WTC11 (cell line): Measurements from ENCODE around the gene GLRX. TPM values are rescaled to one million over a fixed set of nuclear protein-coding genes. Genes with fewer than 3 reads are reported as not detected.

Experiments used
- ATAC-seq: fragments of 200-7000 bp; cut with Tn5 transposase; 2 replicates; pipeline ENCODE4 v1.10.0; 2021; ENCODE audit warnings: mild to moderate bottlenecking, moderate library complexity
- CTCF ChIA-PET: fragments of 300-600 bp; sonication (Branson Sonifier 250); formaldehyde crosslinking; loops from one replicate; lab custom pipeline; 2021; ENCODE audit warnings: antibody characterized with exemption; lab: Charles Lee
- POLR2A ChIA-PET: fragments of 350-600 bp; sonication (Branson Sonifier 250); formaldehyde crosslinking; loops from one replicate; lab custom pipeline; 2021; ENCODE audit warnings: antibody characterized with exemption; lab: Charles Lee
- DNase-seq: peaks from one replicate; pipeline ENCODE4 v3.0.0; 2021; ENCODE audit warnings: low spot score
- H3K27ac Mint-ChIP-seq: 2 replicates; pipeline ENCODE4 v1.8.0; 2021; ENCODE audit warnings: mixed read lengths
- H3K27me3 Mint-ChIP-seq: 2 replicates; pipeline ENCODE4 v1.8.0; 2021; ENCODE audit warnings: low read depth, mild to moderate bottlenecking, moderate library complexity, mixed read lengths
- H3K36me3 Mint-ChIP-seq: 2 replicates; pipeline ENCODE4 v1.8.0; 2021; ENCODE audit warnings: mixed read lengths
- H3K4me1 Mint-ChIP-seq: 2 replicates; pipeline ENCODE4 v1.8.0; 2022; ENCODE audit warnings: mixed read lengths
- H3K4me3 Mint-ChIP-seq: 2 replicates; pipeline ENCODE4 v1.8.0; 2021; ENCODE audit warnings: mild to moderate bottlenecking, moderate library complexity, mixed read lengths
- H3K9me3 Mint-ChIP-seq: 2 replicates; pipeline ENCODE4 v1.8.0; 2021; ENCODE audit warnings: mixed read lengths
- EMX1 ChIP-seq: fragments of 250-450 bp; sonication (Bioruptor Pico); IDR thresholded peaks from 2 replicates; pipeline ENCODE4 v1.8.0; 2021; ENCODE audit warnings: mild to moderate bottlenecking
- GRHL2 ChIP-seq: fragments of 250-450 bp; sonication (Bioruptor Pico); IDR thresholded peaks from 2 replicates; pipeline ENCODE4 v1.8.0; 2022; ENCODE audit warnings: mild to moderate bottlenecking, moderate library complexity; ENCODE audit not compliant: insufficient replicate concordance, severe bottlenecking
- NFATC4 ChIP-seq: fragments of 250-450 bp; sonication (Bioruptor Pico); IDR thresholded peaks from 2 replicates; pipeline ENCODE4 v1.9.0; 2021; ENCODE audit warnings: mild to moderate bottlenecking
- NR1H2 ChIP-seq: sonication (generic); formaldehyde crosslinking; IDR thresholded peaks from 2 replicates; pipeline ENCODE4 v1.9.0; 2021; ENCODE audit warnings: mild to moderate bottlenecking, moderate library complexity, missing genetic modification reagents
- SMAD3 ChIP-seq: sonication (generic); formaldehyde crosslinking; IDR thresholded peaks from 2 replicates; pipeline ENCODE4 v1.8.0; 2022; ENCODE audit warnings: missing genetic modification reagents, mild to moderate bottlenecking, borderline replicate concordance
- ZNF263 ChIP-seq: sonication (generic); formaldehyde crosslinking; IDR thresholded peaks from 2 replicates; pipeline ENCODE4 v1.8.1; 2022; ENCODE audit warnings: low read depth, mild to moderate bottlenecking, moderate library complexity, missing genetic modification reagents
- total RNA-seq: library from RNA; stranded (reverse); gene quantifications from 3 replicates; pipeline ENCODE4 v1.2.3, GENCODE V29; 2021
- TF ChIP-seq, protein P1 (sequence below): sonication (generic); formaldehyde crosslinking; IDR thresholded peaks from 2 replicates; pipeline ENCODE4 v1.8.0; 2022; ENCODE audit warnings: mild to moderate bottlenecking, missing genetic modification reagents
- TF ChIP-seq, protein P2 (sequence below): sonication (generic); formaldehyde crosslinking; conservative IDR thresholded peaks from 2 replicates; pipeline ENCODE4 v1.8.1; 2023; ENCODE audit warnings: mild to moderate bottlenecking, low read depth, missing genetic modification reagents, moderate library complexity
- TF ChIP-seq, protein P3 (sequence below): sonication (generic); formaldehyde crosslinking; IDR thresholded peaks from 2 replicates; pipeline ENCODE4 v1.8.1; 2023; ENCODE audit warnings: mild to moderate bottlenecking, missing genetic modification reagents
- TF ChIP-seq, protein P4 (sequence below): sonication (generic); formaldehyde crosslinking; IDR thresholded peaks from 2 replicates; pipeline ENCODE4 v1.8.0; 2023; ENCODE audit warnings: missing genetic modification reagents
- TF ChIP-seq, protein P5 (sequence below): fragments of 250-450 bp; sonication (Bioruptor Pico); IDR thresholded peaks from 2 replicates; pipeline ENCODE4 v1.9.0; 2021; ENCODE audit warnings: mild to moderate bottlenecking
- TF ChIP-seq, protein P6 (sequence below): sonication (generic); formaldehyde crosslinking; IDR thresholded peaks from 2 replicates; pipeline ENCODE4 v1.8.1; 2022; ENCODE audit warnings: missing genetic modification reagents, borderline replicate concordance
- TF ChIP-seq, protein P7 (sequence below): sonication (generic); formaldehyde crosslinking; IDR thresholded peaks from 2 replicates; pipeline ENCODE4 v1.8.1; 2022; ENCODE audit warnings: low read depth, mild to moderate bottlenecking, moderate library complexity, missing genetic modification reagents, borderline replicate concordance

GLRX gene
- total RNA-seq, 1 experiment from 2014 or later = 15.9 TPM

DNA sequence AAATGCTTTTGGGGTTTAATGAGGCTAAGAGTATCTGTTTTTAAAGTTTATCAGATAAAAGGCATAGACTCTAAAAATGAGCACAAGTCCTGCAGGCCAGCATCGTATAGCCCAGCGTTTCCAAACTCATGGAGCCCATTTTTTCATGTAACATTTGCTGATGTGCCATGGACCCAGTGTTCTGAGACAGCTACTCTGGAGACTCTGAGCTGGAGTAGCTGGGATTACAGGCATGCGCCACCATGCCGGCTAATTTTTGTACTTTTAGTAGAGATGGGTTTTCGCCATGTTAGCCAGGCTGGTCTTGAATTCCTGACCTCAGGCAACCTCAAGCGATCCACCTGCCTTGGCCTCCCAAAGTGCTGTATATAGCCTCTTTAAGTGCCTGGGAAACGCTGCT, 15.8 kb downstream of the GLRX start (continued):
- TF ChIP-seq, protein P1, sequence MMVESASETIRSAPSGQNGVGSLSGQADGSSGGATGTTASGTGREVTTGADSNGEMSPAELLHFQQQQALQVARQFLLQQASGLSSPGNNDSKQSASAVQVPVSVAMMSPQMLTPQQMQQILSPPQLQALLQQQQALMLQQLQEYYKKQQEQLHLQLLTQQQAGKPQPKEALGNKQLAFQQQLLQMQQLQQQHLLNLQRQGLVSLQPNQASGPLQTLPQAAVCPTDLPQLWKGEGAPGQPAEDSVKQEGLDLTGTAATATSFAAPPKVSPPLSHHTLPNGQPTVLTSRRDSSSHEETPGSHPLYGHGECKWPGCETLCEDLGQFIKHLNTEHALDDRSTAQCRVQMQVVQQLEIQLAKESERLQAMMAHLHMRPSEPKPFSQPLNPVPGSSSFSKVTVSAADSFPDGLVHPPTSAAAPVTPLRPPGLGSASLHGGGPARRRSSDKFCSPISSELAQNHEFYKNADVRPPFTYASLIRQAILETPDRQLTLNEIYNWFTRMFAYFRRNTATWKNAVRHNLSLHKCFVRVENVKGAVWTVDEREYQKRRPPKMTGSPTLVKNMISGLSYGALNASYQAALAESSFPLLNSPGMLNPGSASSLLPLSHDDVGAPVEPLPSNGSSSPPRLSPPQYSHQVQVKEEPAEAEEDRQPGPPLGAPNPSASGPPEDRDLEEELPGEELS (CRISPR knock-in tag) = no peak

DNA sequence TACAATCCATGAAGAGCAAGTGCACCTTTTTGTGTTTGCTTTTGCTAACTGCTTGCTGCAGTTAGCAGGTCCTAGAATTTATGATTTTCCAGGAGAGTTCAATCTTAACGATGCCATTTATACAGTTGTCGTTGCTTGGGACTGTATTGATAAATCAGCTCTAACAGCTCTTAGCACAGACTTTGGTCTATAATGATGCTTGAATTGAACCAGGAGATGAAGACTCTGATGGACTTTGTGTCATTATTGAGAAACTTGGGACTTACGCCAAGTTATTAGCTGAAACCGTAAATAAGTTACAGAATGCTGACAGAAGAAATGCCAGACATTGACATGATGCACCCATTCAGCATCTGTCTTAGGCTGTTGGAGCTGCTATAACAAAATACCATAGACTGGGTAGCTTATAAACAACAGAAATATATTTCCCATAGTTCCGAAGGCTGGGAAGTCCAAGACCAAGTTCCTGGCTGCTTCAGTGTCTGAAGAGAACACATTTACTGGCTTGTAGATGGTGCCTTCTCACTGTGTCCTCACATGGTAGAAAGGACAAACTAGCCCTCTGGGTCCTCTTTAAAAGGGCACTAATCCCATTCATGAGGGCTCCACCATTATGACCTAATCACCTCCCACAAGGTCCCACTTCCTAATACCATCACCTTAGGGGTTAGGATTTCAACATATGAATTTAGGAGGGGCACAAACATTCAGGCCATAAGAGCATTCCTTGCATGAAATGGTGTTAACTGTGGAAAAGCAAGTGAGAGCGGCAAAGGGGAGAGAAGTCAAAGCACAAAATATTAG, 17.6 kb downstream of the GLRX start:
- Mint-ChIP-seq H3K27ac (no peak overlapping the region), H3K36me3 (no peaks in the 10 kb centered on the region), H3K4me1 (peaks cover 20% of the 10 kb centered on the region), H3K4me3 (no peak overlapping the region)
- ATAC-seq (no peak), DNase-seq (no peak)
- TF ChIP-seq, protein P2, sequence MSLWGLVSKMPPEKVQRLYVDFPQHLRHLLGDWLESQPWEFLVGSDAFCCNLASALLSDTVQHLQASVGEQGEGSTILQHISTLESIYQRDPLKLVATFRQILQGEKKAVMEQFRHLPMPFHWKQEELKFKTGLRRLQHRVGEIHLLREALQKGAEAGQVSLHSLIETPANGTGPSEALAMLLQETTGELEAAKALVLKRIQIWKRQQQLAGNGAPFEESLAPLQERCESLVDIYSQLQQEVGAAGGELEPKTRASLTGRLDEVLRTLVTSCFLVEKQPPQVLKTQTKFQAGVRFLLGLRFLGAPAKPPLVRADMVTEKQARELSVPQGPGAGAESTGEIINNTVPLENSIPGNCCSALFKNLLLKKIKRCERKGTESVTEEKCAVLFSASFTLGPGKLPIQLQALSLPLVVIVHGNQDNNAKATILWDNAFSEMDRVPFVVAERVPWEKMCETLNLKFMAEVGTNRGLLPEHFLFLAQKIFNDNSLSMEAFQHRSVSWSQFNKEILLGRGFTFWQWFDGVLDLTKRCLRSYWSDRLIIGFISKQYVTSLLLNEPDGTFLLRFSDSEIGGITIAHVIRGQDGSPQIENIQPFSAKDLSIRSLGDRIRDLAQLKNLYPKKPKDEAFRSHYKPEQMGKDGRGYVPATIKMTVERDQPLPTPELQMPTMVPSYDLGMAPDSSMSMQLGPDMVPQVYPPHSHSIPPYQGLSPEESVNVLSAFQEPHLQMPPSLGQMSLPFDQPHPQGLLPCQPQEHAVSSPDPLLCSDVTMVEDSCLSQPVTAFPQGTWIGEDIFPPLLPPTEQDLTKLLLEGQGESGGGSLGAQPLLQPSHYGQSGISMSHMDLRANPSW = no peak
- TF ChIP-seq SMAD3 (CRISPR knock-in tag) (no peak), NFATC4 (no peak), NR1H2 (CRISPR knock-in tag) (no peak), GRHL2 (no peak), EMX1 (CRISPR knock-in tag) (no peak), ZNF263 (CRISPR knock-in tag) (no peak)
- TF ChIP-seq, protein P3, sequence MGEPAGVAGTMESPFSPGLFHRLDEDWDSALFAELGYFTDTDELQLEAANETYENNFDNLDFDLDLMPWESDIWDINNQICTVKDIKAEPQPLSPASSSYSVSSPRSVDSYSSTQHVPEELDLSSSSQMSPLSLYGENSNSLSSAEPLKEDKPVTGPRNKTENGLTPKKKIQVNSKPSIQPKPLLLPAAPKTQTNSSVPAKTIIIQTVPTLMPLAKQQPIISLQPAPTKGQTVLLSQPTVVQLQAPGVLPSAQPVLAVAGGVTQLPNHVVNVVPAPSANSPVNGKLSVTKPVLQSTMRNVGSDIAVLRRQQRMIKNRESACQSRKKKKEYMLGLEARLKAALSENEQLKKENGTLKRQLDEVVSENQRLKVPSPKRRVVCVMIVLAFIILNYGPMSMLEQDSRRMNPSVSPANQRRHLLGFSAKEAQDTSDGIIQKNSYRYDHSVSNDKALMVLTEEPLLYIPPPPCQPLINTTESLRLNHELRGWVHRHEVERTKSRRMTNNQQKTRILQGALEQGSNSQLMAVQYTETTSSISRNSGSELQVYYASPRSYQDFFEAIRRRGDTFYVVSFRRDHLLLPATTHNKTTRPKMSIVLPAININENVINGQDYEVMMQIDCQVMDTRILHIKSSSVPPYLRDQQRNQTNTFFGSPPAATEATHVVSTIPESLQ = no peak
- TF ChIP-seq, protein P4, sequence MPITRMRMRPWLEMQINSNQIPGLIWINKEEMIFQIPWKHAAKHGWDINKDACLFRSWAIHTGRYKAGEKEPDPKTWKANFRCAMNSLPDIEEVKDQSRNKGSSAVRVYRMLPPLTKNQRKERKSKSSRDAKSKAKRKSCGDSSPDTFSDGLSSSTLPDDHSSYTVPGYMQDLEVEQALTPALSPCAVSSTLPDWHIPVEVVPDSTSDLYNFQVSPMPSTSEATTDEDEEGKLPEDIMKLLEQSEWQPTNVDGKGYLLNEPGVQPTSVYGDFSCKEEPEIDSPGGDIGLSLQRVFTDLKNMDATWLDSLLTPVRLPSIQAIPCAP (CRISPR knock-in tag) = no peak
- TF ChIP-seq, protein P5, sequence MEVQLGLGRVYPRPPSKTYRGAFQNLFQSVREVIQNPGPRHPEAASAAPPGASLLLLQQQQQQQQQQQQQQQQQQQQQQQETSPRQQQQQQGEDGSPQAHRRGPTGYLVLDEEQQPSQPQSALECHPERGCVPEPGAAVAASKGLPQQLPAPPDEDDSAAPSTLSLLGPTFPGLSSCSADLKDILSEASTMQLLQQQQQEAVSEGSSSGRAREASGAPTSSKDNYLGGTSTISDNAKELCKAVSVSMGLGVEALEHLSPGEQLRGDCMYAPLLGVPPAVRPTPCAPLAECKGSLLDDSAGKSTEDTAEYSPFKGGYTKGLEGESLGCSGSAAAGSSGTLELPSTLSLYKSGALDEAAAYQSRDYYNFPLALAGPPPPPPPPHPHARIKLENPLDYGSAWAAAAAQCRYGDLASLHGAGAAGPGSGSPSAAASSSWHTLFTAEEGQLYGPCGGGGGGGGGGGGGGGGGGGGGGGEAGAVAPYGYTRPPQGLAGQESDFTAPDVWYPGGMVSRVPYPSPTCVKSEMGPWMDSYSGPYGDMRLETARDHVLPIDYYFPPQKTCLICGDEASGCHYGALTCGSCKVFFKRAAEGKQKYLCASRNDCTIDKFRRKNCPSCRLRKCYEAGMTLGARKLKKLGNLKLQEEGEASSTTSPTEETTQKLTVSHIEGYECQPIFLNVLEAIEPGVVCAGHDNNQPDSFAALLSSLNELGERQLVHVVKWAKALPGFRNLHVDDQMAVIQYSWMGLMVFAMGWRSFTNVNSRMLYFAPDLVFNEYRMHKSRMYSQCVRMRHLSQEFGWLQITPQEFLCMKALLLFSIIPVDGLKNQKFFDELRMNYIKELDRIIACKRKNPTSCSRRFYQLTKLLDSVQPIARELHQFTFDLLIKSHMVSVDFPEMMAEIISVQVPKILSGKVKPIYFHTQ (CRISPR knock-in tag) = no peak
- TF ChIP-seq, protein P6, sequence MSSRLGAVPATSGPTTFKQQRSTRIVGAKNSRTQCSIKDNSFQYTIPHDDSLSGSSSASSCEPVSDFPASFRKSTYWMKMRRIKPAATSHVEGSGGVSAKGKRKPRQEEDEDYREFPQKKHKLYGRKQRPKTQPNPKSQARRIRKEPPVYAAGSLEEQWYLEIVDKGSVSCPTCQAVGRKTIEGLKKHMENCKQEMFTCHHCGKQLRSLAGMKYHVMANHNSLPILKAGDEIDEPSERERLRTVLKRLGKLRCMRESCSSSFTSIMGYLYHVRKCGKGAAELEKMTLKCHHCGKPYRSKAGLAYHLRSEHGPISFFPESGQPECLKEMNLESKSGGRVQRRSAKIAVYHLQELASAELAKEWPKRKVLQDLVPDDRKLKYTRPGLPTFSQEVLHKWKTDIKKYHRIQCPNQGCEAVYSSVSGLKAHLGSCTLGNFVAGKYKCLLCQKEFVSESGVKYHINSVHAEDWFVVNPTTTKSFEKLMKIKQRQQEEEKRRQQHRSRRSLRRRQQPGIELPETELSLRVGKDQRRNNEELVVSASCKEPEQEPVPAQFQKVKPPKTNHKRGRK (CRISPR knock-in tag) = no peak
- TF ChIP-seq, protein P7, sequence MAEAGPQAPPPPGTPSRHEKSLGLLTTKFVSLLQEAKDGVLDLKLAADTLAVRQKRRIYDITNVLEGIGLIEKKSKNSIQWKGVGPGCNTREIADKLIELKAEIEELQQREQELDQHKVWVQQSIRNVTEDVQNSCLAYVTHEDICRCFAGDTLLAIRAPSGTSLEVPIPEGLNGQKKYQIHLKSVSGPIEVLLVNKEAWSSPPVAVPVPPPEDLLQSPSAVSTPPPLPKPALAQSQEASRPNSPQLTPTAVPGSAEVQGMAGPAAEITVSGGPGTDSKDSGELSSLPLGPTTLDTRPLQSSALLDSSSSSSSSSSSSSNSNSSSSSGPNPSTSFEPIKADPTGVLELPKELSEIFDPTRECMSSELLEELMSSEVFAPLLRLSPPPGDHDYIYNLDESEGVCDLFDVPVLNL = no peak
- TF ChIP-seq, all 79 proteins: peak for 0
- Mint-ChIP-seq H3K9me3 (peaks cover 16% of the 10 kb centered on the region), H3K27me3 (no peaks in the 10 kb centered on the region)
- CTCF ChIA-PET = interaction anchor here (1.8 kb wide), 1 partner anchor 24 kb away, joined by 8 read pairs; no protein-coding TSS in a partner anchor
- POLR2A ChIA-PET = no interaction called here
